Mammary microvascular endothelial cell (primary cell): ENCODE data around the gene ZSCAN32. TPM values are rescaled to one million over a fixed set of nuclear protein-coding genes. Genes with fewer than 3 reads are reported as not detected.

ENCODE experiments used
- total RNA-seq: library from RNA; depleted of rRNA; stranded (reverse); fragments of >200 nt; gene quantifications from 2 replicates; pipeline ENCODE4 v1.2.3, GENCODE V29; 2015

The ZSCAN32 gene
- total RNA-seq: 6.1 and 6.9 TPM in 2 replicates

GRCh38 chr16:3400779-3401688, at the start of gene ZSCAN32, which contains the start of gene ZNF174:
Gene ZSCAN32, minus strand, starts transcription at chr16:3401004. Its CDS starts 3,447 bp downstream, at chr16:3397557.
Gene ZNF174, plus strand, starts transcription at chr16:3401215. Its CDS starts 790 bp downstream, at chr16:3402005.

GRCh38 chr16:3443108-3444031, 42.6 kb upstream of the ZSCAN32 start, which contains the start of the genes NAA60 and ZNF597:
Gene NAA60, plus strand, starts transcription at chr16:3443680. Its CDS starts 32,548 bp downstream, at chr16:3476228.
Gene ZNF597, minus strand, starts transcription at chr16:3443504. Its CDS starts 351 bp downstream, at chr16:3443153.

GRCh38 chr16:3355589-3355988, 45.2 kb downstream of the ZSCAN32 start, which contains the start of gene OR2C1:
Gene OR2C1, plus strand, starts transcription at chr16:3355889. Its CDS starts 52 bp downstream, at chr16:3355941.

Other genes starting within 250 kb of the ZSCAN32 start
- gene OR1F1, start 212.8 kb downstream of the ZSCAN32 start, total RNA-seq: 0.13 and 1.9 TPM in 2 replicates
- 5.8 and 6.4 TPM in 2 replicates for gene ZNF200, start 165.8 kb downstream of the ZSCAN32 start, total RNA-seq
- gene MEFV, start 144.4 kb downstream of the ZSCAN32 start, total RNA-seq: not detected in 2 replicates
- gene ZNF263, start 117.5 kb downstream of the ZSCAN32 start, total RNA-seq: 23.6 and 27.9 TPM in 2 replicates
- gene TIGD7, start 95.6 kb downstream of the ZSCAN32 start, total RNA-seq: 0.73 and 1.5 TPM in 2 replicates
- 9.8 and 10.7 TPM in 2 replicates for gene ZNF75A, start 95.5 kb downstream of the ZSCAN32 start, total RNA-seq
- not detected in 2 replicates for gene OR2C1, start 45.1 kb downstream of the ZSCAN32 start, total RNA-seq
- gene ZNF174, start 211 bp upstream of the ZSCAN32 start, total RNA-seq: 6.2 and 9.5 TPM in 2 replicates
- gene ZNF597, start 42.5 kb upstream of the ZSCAN32 start, total RNA-seq: 1.3 and 1.5 TPM in 2 replicates
- 19.7 and 55.0 TPM in 2 replicates for gene NAA60, start 42.7 kb upstream of the ZSCAN32 start, total RNA-seq
- gene C16orf90, start 94.5 kb upstream of the ZSCAN32 start, total RNA-seq: not detected in 2 replicates
- 7.6 and 8.7 TPM in 2 replicates for gene CLUAP1, start 100.0 kb upstream of the ZSCAN32 start, total RNA-seq
- 1.6 and 1.7 TPM in 2 replicates for gene NLRC3, start 176.4 kb upstream of the ZSCAN32 start, total RNA-seq
- gene SLX4, start 210.6 kb upstream of the ZSCAN32 start, total RNA-seq: 4.6 and 5.4 TPM in 2 replicates